SKM-1 treated with dmso at 0.1 percent for 144 hours (cell line): Measurements from ENCODE around the gene SMG6.
"Not testable (repeated sequence)": the region's sequence is repeated elsewhere in the genome, so short reads cannot be mapped to it uniquely, and the experiment has no call there.

Source experiments
- DNase-seq: peaks from one replicate; lab custom pipeline; 2025; ENCODE audit not compliant: unreplicated experiment; lab: John Stamatoyannopoulos, UW

Gene SMG6

GRCh38 chr17:2264067-2264860, 39.3 kb downstream of the SMG6 start:
- DNase-seq: no peak

GRCh38 chr17:2263183-2264066, 40.2 kb downstream of the SMG6 start:
- no peak for DNase-seq

GRCh38 chr17:2262135-2262587, 41.4 kb downstream of the SMG6 start:
- no peak for DNase-seq

- no peak for DNase-seq
Measured at GRCh38 chr17:2259769-2260536, 43.6 kb downstream of the SMG6 start.

GRCh38 chr17:2258830-2259229, 44.8 kb downstream of the SMG6 start:
- not testable (repeated sequence) for DNase-seq

- DNase-seq: no peak
Measured at GRCh38 chr17:2253768-2254406, 49.7 kb downstream of the SMG6 start.

GRCh38 chr17:2253362-2253761, 50.2 kb downstream of the SMG6 start:
- DNase-seq: no peak

GRCh38 chr17:2251098-2251497, 52.5 kb downstream of the SMG6 start:
- DNase-seq: no peak

- DNase-seq: no peak
Measured at GRCh38 chr17:2250140-2251095, 53.2 kb downstream of the SMG6 start.

- DNase-seq: no peak
Measured at GRCh38 chr17:2247005-2247404, 56.6 kb downstream of the SMG6 start.

GRCh38 chr17:2244545-2245525, 58.8 kb downstream of the SMG6 start:
- DNase-seq: peak; percentile 16

- no peak for DNase-seq
Measured at GRCh38 chr17:2243953-2244352, 59.6 kb downstream of the SMG6 start.

- DNase-seq: no peak
Measured at GRCh38 chr17:2241823-2242222, 61.8 kb downstream of the SMG6 start.

- DNase-seq: no peak
Measured at GRCh38 chr17:2240541-2240940, 63.0 kb downstream of the SMG6 start.

GRCh38 chr17:2239882-2240430, 63.6 kb downstream of the SMG6 start:
- no peak for DNase-seq

- DNase-seq: no peak
Measured at GRCh38 chr17:2239170-2239551, 64.4 kb downstream of the SMG6 start.

- DNase-seq: no peak
Measured at GRCh38 chr17:2238432-2239169, 65.0 kb downstream of the SMG6 start.

- no peak for DNase-seq
Measured at GRCh38 chr17:2237950-2238349, 65.6 kb downstream of the SMG6 start.
